T47D (cell line): Measurements from ENCODE around the gene CCDC167.

ENCODE experiments used
- DNase-seq, 2 experiments: peaks; one replicate each; pipeline versions ENCODE4 v3.0.0 to v3.0.0-alpha.2; 2011 to 2012; ENCODE audit warnings: low read depth in 1 of 2, low spot score in 1 of 2
- JUND ChIP-seq: IDR thresholded peaks from 2 replicates; pipeline ENCODE4 v1.6.1; 2012; ENCODE audit warnings: low read depth
- in situ Hi-C: cut with HindIII; loops from 2 replicates; pipeline ENCODE4 v1.10.0; 2016; ENCODE audit warnings: low sequenced_read_pairs, low pct_unique_long_range_greater_than_20kb

Gene CCDC167

DNA sequence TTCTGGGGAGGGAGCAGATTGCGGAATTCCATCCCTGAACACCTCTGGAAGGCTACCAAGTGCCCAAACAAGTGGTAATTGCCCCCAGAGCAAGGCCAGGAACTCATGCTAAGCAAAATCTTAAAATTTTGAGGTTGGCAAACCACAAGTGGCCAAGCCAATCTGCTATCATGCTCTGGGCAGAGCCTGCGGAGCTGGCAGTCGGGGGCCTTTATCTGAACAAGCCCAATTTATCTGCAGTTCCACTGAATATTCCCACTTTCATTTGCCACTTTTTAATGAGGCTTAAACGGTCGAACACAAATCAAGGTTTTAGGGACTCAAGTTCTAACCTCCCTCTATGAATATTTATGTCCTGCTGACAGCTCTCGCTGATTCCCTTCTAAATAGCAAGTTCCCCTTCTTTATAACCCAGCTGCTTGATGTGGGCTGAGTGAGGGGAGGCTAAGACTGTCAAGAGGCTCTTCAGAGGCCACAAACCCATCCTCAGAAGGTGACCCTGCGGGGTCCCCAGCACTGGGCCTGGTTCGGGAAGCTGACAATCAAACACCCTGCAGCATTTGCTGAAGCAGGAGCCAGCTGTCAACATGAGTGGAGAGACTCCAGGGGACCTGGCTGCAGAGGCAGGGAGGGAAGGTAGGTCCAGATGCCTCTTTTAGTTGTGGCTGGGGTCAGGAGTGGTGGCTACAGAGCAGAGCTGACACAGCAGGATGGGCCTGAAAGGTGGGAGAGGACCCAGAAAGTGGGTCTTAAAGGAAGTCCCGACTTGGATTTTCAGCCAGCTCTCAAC is 11.9 kb downstream of the CCDC167 start:
- no peak for DNase-seq
- no peak for TF ChIP-seq JUND
- in situ Hi-C loops = no loop called here

DNA sequence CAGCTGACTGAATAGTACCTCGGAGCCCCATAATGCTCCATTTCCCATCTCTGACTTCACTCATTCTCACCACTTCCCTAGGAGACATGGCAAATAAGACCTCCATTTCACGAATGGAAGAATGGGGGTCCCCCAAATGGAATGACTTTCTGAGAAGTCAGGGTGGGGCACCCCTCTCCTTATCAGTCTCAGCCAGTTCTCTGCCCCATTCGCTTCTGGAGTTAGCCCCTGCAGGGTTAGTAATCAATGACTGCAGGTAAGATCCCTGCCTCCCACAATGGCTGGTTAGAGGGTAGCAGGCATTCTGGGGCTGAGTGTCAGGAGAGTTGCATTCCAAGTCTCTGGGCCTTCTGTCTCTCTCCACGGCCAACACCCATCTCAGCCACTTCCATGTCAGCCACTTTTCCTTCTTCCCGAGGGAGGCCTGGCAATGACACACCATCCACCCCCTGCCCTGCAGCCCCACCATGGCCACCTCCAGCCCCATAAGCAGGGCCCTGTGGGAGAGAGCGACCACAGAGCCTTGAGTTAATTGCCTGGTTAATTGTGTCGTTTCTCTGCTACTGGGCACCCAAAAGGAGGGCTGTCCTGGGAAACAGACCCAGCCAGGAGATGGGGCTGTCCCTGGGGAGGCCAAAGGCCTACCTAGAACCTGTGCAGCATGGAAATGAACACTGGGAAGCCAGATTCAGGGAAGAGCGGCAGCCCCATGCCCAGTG is 13.4 kb downstream of the CCDC167 start:
- no peak for DNase-seq
- in situ Hi-C loops = no loop called here
- TF ChIP-seq JUND = no peak

DNA sequence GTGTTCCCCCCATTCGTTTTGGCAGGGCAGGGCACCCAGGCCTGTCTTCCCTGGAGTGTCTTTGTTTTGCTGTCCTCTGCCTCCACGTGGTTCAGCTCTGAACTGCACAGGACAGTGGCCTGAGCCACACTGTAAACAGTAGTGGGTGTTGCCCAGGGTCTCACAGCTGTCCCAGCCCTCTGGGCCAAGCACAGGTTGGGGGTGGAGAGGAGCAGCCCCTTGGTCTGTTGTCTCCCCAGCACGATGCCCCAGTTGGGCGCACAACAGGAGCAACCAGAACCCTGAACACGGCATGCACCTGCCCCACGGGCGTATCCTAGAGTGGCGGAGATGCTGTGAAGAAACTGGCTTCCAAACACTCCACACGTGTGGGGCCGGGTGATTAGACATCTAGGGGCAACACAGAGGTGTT is 14.4 kb downstream of the CCDC167 start:
- in situ Hi-C loops = no loop called here
- no peak for DNase-seq
- TF ChIP-seq JUND = no peak

DNA sequence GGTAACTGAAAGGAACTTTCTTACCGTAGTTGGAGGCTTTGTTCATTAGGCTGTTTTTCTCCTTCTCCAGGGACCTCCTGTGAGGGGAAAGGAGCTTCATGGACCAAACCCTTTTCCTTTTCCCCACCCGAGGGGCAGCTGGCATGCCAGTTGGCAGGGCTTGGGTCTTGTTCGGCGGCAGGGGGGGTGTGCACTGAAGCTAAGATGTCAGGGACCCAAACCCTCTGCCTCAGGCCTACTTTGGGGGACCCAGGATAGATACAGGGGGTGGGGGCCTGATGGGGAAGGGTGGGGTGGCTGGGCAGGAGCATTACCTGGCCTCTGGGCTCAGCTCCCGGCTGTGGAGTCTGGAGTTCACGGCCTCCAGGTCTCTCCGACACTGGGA is 14.9 kb downstream of the CCDC167 start:
- no peak for TF ChIP-seq JUND
- in situ Hi-C loops = no loop called here
- DNase-seq = no peak

DNA sequence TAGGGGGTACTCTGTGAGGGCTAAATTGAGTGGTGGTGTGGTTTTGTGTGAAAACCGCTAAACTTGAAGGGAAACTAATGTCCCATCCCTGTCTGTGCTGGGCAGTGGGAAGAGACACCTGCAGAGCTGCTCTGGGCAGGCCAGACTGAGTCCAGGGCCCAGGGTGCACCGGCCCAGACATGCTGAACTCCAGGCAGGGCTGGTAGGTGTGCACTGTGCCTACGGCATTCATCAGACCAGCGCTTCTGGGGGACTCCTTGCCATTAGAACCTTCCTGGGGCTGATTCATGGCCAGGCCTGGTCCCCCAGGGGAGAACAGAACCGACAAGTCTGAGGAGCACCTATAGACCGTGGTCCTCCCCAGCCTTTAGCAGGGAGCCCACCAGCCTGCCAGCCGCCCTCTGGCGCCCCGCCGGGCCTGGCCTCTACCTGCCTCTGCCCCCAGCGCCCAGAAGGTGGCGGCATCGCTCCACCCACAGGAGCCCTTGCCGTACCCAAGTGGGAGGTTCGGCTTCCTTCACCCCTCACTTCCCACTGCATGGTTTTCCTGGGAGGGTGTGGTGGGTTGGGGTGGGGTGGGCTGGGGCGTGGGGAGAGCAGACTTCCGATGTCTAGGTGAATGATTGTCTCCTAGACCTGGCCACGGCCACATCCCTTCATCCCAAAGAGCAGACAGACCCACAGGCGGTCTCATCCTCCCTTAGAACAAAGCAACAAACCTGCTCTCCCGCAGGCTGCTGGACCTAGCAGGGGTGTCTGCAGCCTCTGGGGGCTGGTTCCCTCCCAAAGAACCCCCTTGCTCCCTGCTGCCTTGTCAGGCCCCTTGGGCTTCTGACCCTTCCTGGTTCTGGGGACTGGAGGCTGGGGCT is 15.5 kb downstream of the CCDC167 start:
- DNase-seq = peak; percentile 52 to 72
- TF ChIP-seq JUND = no peak
- in situ Hi-C loops = no loop called here

DNA sequence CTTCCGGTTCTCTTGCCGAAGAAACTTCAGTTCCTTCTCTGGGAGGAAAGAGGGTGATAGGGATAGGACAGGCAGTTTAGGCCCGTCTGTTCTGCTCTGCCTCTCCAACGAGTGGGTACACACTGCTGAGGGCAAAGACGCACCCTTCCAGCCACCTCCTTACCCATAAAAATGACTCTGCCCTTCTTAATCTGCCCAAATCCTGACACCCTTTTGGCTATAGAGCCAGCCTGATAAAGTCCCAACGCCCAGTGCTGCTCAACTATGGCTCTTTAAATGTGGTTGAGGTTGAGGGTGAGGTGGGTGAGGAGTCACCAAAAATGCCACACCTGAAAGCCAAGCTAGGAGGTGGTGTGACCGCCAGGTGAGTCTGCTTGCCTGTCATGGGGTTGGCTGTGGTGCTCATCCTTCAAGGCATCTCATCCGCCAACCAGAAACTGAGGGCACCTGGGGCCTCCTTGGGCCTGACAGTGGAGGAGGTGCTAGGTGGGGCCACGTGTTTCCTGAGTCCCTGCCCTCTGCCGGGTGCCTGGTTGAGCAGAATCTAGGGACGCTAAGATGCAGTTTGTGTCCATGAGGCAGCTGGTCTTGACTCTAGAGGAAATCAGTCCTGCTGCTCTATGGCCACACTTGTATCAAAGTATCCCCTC is 16.3 kb downstream of the CCDC167 start:
- no peak for DNase-seq
- no peak for TF ChIP-seq JUND
- in situ Hi-C loops = no loop called here

DNA sequence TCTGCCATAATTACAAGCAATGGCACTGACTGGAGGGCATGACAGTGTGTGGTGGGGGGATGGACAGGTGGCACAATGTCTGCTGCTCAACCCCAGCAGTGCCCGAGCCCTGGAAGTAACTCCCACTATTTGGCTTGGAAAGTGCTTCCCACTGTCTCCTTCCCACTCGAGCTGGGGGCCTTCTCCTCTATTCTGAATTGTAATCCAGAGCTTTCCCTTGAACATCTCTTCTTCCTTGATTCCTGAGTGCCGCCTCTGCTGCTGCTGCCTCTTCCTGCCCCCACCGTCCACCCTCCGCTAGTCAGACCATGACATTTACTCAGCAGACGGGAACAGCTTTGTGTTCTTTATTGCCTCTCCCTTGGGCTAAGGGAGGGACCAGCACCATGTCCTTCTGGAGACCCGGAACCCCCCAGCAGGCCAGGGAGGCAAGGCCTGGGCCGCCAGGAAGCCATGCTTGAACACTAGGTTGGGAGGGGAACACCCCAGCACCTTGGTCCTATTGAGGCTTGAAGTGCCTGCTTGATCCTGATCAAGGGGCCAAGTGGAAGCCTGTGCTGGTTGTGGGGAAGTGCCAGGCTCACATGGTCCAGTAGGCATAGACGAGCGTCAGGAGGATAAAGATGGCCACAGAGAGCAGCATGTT is 17.0 kb downstream of the CCDC167 start:
- no peak for TF ChIP-seq JUND
- in situ Hi-C loops = no loop called here

DNA sequence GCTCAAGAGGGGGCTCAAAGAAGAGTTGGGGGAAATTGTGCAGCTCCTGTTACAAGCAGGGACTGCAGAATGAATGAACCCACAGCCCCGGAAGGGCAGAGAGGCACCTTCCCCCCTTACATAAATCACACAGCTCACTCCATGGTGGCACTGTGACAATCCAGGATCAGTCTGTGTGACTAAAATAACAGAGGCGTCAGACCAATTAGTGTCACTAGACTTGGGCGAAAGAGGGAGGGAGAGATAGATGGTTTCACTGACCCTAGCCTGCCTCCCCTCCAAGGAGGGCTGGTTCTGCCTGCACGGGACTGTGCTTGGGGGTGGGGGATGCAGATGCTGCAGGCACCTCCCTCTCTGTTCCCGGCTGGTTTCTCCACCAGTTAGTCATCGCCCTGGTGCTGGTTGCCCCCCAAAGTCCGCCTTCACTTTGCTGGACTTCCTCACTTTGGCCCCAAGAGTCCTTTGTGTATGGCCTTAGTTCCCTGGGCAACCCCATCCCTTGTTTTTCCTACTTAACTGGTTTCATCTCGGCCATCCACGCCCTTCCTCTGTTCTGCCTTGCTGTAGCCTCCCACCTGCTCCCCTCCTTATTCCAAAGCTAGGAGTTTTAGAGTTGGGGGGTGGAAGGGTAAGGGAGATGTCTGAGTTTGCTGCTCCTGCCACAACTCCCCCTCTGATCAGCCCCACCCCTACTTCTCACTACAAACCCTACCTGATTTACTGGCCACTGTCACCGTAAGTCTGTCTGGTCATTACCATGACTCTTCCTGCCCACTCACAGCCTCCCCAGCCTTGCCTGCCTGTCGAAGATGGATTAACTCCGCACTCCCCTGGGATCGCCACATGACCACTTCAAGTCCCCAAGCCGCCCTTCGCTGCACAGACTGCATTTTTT is 17.7 kb downstream of the CCDC167 start:
- in situ Hi-C loops = no loop called here
- DNase-seq = no peak
- no peak for TF ChIP-seq JUND

More for the DNA sequence above, 17.0 kb downstream of the CCDC167 start:
- DNase-seq = no peak

DNA sequence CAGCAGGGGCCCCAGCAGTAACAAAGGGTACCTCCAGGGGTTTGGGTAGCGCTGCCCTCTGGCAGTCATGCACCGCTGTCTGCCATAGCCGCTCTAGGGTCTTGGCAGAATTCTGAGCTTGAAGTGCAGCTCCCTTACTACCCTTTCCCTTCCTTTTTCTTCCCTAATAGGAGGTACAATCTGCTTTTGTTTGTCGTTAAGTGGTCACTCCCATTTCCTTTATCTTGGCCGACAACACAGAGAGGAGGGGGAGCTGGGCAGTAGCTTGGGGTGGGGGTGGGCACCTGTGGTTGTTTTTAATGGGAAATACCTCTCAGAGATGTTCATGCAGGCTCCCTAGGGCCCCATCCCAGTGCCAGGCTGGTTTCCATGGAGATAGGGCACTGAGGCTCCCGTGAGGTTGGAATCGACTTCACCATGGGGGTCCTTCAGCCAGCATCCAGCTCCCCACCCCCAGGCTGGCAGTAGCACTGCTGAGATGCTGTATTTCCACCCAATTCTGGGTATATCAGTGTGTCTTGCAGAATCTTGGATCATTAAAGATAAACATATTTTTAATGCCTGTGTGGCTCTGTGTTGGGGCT is 18.6 kb downstream of the CCDC167 start:
- TF ChIP-seq JUND = no peak
- no peak for DNase-seq
- in situ Hi-C loops = no loop called here

DNA sequence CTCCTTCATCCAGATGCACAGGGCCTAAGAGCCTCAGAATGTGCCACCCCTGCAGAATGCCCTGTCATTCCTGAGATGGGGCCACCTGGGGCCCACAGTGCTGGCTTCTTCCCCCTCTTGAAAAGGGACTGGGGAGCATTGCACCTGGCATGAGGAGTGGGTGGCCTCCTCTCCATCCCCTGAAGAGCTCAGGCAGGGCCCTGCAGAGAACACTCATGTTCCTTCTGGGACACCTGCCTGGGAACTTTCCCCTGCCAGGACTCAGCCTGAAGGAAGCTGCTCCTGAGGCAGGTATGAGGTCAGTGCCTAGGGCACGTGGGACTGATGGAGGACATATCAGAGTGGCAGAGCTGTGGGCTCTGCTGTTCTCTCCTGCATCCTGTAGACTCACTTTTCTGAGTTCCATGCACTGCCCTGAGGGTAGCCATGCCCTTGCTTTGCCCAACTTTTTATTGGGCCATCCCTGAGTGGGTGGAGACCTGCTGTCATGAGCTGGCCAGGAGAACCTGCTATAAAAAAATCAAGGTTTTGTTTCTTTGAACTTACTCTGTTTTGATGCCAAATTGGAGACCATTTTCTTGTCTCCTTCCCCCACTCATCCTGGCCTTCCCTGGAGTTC is 19.5 kb downstream of the CCDC167 start:
- DNase-seq = peak in 1 of 2 experiments; percentile 31
- in situ Hi-C loops = no loop called here
- no peak for TF ChIP-seq JUND
